NCI-H226 (cell line): Measurements from ENCODE around the gene PHLDA2.
"Not testable (repeated sequence)": the region's sequence is repeated elsewhere in the genome, so short reads cannot be mapped to it uniquely, and the experiment has no call there.

ENCODE experiments used
- DNase-seq: peaks from one replicate; pipeline ENCODE4 v3.0.0-alpha.2; 2015

Gene PHLDA2

DNA sequence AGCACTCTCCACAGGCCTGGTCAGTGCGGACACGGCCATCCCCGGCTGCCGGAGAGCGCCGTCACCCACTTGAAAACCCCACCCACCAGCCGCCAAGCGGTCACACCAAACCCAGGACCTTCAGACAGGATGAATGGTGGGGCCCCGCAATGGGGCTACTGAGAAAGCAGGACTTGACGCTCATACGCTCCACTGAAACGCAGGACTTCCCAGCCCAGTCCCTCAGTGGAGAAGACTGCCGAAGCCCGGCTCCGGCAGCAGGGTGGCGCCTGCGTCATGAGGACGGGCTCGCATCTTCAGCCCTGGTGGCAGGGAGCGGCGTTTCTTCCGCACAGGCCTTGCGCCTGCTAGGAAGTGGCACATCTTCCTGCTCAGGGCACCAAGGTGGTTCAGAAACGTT, 15.3 kb upstream of the PHLDA2 start:
- no peak for DNase-seq

DNA sequence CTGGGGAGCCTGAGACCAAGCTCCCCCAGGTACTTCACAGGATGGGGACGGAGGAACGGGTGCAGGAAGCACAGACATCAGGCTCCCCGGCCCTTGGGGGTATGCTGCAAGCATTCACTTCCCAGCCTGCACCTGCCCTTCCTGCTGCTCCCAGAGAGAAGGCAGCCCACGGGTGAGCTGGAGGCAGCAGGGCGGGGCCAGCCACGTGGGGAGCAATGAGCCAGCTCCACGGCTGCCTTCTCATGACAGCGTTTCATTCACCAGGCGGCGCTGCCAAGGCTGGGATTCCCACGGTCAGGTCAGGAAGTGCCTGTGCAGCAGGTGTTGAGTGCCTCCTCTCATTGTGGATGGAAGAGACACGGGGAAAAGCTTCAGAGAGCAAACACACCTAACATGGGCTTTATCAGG, 14.5 kb upstream of the PHLDA2 start:
- DNase-seq, result peak; percentile 71

DNA sequence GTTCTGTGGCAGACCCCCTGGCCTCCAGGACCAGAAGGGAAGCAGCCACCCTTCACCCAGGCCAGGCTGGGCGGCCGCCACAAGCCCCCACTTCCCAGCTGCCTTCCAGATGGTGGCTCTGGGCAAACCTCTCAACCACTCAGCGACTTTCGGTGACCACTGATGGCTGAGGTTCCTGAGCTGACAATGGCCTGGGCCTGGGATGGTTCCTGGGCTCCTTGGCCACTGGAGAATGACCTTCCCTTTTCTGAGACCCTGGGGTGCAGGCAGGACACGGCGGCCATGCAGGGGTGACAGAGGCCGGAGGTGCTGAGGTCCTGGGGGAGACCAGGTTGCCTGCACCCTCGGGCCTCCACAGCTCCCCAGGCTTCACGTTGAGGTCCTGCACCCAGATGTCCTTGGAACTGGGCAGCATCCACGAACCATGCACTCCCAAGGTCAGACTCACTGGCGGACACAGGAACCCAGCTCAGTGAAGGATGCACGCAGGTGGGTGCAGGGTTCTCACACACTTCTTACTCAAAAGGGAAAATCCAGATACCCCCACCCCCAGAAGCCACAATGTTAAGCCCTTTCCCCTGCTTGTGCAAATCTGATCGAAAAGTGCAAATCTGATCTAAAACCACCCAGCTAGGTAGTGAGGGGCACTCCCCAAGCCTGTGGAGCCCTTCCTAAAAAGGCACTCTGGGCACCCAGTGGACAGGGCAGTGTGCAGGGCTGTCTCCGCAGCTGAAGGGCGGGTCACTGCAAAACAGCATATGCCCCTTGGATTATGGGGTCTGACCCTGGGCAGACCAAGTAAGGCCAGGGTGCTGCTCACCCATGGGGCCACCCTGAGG, 13.9 kb upstream of the PHLDA2 start:
- DNase-seq, result no peak

DNA sequence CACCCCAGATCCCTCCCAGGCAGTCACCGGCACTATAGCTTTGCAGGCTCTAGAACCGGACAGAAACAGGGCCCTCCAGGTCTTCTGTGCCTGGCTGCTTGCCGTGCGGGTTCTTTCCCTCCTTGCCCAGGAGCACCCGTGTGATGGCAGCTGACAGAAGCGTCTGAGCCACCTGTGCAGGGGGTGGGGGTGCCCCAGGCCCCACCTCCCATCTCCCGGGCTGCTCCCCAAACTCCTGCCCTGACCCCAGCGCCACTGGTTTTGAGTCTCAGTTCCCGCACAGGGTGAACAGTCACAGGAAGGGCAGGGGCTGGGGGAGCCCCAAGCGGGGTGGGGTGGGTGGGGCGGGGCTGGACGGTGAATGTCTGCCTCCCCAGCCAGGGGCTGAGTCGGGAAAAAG, 13.2 kb upstream of the PHLDA2 start:
- DNase-seq, result no peak

DNA sequence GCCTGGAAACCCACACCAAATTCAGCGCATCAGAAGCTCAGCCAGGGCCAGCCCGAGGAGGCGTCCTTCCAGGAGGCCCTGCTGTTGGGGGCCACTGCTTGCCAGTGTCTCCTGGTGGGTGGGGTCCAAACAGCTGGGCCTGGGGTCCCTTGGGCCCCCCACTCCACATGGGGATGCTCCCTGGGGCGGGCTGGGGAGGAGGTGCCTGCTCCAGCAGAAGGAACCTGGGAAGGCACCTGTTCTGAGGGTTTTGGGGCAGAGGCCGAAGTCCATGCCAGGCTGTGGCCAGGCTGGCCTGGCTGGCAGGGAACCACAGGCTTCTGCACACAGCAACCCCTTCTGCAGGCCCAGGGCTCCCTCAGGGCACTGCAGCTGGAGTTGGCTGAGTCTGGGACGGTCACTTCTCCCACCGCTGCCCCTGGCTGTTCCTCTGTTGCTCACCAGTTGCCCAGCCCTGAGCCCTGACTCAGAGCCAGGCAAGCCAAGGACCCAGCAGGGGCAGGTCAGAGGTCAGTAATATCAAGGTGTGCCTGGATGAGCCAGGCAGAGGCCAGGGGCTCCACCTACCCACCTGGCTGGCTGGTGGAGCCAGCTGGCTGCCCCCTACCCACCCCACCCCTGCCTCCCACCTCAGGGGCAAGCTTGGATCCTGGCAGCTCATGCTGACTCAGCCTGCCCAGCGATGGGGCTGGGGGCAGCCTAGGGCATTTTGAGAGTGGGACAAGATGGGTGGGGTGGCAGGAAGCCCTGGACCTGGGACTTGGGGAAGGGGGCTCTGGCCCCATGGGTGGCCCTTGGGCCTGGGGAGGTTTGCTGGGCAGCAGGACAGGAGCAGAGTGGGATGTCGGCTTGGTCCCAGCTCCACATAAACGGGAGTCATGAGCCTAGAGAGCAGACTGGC, 12.0 kb upstream of the PHLDA2 start:
- DNase-seq, result no peak

DNA sequence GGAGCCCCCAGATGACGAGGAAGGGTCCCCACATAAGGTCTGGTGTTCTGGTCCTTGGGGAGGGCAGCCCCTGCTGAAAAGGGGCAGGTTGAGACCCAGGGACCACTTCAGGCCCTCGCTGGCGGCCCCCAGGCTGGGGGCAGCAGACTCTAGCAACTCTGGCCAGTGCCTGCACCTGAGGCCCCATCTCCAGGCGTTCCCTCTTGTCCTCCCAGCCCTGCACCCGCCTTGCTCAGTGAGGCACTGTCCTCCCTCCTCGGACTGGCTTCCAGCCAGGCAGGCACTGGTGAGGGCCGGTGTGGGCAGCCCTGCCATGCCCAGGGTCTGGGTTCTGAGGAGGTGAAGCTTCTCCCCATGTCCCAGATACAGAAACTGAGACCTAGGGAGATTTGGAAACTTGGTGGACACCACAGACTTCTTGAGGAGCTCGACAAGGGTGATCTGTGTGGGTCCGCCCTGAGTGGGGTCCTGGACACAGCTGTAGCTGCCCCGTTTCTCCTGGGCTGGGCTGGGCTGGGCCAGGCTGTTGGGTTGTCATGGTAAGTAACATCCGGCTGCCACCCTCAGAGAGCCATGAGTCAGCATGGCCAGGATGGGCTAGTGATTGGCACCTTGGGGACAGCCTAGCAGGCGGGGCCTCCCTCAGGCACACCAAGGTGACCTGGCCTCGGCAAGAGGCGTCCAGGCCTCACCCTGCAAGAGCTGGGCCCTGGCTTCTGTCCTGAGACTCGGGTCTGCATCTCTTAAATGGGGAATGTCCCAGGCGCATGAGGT, 11.1 kb upstream of the PHLDA2 start:
- DNase-seq, result peak; percentile 37

DNA sequence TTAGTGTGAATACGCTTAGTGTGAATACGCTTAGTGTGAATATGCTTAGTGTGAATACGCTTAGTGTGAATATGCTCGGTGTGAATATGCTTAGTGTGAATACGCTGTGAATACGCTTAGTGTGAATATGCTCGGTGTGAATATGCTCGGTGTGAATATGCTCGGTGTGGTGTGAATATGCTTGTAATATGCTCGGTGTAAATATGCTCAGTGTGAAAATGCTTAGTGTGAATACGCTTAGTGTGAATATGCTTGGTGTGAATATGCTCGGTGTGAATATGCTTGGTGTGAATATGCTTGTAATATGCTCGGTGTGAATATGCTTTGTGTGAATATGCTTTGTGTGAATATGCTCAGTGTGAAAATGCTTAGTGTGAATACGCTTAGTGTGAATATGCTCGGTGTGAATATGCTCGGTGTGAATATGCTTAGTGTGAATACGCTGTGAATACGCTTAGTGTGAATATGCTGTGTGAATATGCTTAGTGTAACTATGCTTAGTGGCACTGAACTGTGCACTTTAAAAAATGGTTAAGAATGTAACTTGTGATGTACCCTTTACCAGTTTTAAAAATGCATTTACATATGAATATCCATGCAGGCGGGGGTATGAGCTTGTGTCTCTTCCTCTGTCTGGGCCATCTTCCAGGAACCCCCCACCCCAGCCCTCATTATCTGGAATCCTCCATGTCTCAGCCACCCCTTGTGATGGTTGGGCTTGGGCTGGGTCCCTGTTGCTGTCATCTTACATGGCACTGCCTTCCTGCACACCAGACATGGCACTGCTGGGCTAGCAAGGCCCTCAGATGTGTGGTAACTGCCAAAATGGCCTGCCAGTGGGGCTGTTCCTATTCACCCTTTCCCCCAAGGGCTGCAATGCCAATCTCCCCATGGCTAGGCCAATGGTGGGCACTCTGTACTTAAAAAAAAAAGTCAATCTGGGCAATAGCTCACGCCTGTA, 9.5 kb upstream of the PHLDA2 start:
- not testable (repeated sequence) for DNase-seq

DNA sequence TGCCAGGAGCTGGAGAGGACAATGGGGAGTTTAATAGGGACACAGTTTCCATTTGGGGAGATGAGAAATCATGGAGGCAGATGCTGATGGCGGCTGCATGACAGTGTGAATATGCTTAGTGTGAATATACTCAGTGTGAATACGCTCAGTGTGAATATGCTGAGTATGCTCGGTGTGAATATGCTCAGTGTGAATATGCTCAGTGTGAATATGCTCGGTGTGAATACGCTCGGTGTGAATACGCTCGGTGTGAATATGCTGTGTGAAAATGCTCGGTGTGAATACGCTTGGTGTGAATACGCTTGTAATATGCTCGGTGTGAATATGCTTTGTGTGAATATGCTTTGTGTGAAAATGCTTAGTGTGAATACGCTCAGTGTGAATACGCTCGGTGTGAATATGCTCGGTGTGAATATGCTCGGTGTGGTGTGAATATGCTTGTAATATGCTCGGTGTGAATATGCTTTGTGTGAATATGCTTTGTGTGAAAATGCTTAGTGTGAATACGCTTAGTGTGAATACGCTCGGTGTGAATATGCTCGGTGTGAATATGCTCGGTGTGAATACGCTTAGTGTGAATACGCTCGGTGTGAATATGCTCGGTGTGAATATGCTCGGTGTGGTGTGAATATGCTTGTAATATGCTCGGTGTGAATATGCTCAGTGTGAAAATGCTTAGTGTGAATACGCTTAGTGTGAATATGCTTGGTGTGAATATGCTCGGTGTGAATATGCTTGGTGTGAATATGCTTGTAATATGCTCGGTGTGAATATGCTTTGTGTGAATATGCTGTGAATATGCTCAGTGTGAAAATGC, 8.6 kb upstream of the PHLDA2 start:
- not testable (repeated sequence) for DNase-seq

DNA sequence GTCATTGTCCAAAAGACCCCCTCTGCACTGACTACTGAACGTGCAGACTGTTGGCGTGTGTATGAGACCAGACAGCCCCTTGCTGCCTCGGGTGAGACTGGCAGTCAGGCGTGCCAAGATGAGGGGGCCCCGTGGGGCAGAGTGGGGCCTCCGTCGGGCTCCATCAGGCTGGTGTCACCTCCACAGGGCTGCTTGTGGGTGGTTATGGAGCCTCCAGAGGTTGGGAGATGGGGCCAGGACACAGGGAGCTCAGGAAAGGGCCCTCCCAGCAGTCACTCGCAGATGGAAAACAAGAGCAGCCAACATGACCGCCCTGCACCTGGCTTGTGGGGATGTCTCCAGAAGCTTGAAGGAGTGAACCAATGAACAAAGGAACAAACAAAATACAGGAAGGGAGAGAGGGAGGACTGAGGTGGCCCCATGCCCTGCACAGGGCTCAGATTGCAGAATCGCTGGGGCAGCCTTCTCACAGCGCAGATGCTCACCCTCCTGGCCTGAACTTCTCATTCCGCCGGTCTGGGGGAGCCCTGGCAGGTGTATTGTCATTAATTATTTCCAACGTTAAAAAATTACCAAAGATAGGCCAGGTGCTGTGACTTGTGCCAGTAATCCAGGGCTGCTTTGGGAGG, 5.5 kb upstream of the PHLDA2 start:
- DNase-seq, result no peak

DNA sequence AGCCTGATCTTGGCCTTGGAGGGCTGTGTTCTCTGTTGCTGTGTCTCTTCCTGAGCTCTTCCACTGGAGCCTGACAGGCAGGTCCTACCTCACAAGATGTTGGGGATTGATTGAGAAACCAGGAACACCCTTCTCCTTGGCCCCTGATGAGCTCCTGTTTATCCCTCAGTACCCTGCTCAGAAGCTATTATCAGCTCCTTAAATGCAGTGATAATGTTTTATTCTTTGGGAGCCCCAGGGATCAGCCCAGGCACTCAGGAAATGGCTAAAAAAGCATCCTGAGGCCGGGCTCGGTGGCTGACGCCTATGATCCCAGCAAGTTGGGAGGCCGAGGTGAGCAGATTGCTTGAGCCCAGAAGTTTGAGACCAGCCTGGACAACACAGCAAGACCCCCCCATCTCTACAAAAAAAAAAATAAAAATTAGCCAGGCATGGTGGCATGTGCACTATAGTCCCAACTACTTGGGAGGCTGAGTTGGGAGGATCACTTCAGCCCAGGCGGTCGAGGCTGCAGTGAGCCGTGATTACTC, 4.9 kb upstream of the PHLDA2 start:
- no peak for DNase-seq

DNA sequence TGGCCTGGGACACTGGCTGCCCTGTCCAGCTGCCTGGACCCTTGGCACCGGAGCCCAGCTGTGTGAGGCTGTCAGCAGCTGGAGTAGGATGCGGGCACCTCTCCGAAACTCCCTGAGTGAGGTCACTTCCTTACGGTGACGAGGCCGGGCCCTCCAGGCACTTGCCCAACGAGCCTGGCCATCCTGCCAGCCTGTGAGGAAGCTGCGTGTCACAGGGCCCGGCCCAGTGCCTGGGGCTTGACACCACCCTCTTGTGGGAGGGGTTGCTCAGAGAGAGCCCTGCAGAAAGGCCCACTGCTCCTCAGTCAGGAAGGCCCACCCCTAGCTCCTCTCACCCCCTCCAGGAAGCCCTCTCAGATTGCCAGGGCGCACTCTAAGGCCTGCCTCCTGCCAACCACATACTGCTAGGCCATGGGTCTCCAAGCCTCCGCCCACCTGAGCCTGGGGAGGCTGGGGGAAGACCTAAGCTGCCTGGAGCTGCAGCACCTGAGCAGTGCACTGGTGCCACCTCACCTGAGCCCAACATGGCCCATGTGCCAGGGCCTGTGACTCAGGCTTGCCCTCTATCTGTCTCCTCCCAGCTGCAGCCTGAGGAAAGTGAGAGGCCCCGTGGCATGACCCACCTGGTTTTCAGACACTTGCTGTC, 4.3 kb upstream of the PHLDA2 start:
- peak; percentile 93 for DNase-seq

DNA sequence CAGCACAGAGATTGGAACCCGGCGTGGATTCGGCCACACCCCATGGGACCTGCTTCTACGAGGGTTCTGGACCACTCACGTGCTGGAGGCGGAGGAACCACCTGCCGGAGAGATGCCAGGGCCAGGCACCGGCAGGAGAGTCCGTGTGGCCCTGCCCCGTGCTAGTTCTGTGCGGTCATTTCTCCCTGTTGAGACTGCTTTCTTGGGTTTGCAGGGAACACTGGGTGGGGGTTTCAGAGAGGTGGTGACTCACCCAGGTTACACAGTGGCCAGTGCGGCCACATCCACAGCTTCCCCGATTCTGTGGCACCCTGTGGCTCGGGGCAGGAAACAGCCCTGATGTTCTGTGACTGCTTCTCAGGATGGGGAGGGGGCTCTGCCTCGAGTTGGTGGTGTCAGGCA, 3.6 kb upstream of the PHLDA2 start:
- DNase-seq, result peak; percentile 50

DNA sequence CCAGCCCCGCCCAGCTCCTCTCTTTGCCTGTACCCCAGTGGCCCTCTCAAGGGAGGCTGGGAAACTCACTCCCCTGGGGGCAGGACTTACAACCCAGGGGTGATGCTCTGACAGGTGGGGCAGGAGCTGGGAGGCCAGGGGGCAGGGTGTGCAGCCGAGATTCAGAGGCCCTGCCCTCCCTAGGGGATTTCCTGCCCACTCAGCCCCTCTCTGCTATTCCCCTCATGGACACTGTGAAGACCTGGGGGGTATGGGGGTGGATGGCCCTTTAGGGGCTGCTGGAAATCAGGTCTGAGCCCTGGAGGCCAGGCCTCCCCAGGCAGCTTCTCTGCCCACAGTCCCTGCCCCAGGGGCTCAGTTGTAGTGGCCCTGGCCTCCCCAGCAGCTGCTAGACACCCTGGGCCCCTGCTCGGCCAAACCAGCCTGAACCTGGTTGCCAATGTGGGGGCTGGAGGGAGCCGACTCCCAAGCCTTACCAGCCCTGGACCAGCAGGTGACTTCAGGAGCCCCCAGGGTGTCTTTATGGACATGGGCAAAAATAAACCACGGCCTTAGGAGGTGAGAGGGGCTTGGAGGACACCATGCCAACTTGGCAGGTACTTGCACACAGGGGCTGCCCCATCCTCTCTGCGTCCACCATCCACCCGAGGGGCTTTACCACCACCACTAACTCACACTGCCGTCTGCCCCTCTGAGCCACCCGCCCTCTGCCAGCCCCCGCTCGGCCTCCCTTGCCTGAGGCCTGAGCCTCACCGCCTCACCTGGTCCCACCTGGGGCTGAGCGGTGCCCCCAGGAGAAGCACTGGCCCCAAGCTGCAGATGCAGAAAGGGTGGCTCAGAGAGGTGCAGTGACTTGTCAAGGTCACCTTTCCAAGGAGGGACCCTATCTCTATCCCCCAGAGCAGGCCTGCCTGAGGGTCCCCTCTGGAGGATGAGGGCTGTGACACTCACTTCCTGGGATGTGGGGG, 2.8 kb upstream of the PHLDA2 start:
- no peak for DNase-seq

DNA sequence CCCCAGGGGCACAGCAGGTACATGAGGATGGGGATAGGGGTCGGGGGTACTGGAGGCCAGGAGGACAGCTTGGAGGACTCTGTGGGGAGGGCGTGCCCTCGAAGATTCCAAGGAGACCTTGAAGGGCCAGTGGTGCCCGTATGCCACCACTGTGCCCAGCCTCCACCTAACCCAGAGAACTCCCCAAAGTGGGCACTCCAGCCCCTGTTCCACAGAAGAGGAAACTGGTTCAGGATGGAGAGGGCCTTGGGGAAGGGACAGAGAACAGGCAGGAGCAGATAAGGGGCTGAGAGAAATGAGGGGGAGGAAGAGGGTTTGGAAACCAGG, 2.2 kb upstream of the PHLDA2 start:
- DNase-seq, result no peak

DNA sequence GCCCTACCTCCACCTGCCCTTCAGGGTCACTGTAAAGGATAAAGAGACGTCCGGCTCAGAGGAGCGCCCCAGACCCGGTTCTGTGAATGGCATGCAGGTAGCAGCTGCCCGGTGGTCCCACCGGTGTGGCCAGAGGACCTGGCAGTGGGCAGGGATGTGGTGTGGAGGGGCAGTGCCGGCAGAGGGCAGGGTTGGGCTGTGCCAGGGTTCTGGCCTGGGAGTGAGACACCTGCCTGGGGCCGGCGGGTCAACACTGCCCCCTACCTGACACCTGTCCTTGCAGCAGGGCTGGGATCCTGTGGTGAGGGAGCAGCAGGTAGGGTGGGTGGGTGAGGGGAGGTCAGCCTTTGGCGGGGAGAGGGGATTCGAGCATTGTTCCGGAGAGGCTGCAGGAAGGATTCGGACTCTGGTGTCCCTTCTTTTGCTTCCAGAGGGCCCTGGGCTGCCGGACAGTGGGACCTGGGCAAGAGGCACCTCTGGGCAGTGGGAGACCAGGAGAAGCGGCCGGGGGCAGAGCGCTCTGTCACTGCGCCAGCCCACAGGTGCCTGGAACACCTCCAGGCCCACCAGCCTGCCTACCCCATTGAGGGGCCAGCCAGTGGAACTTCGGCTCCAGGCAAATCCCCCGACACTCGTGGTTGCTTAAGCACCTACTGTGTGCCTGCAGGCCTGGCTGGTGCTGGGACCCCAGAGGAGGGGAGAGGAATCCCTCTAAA, 1.6 kb upstream of the PHLDA2 start:
- peak; percentile 76 for DNase-seq

DNA sequence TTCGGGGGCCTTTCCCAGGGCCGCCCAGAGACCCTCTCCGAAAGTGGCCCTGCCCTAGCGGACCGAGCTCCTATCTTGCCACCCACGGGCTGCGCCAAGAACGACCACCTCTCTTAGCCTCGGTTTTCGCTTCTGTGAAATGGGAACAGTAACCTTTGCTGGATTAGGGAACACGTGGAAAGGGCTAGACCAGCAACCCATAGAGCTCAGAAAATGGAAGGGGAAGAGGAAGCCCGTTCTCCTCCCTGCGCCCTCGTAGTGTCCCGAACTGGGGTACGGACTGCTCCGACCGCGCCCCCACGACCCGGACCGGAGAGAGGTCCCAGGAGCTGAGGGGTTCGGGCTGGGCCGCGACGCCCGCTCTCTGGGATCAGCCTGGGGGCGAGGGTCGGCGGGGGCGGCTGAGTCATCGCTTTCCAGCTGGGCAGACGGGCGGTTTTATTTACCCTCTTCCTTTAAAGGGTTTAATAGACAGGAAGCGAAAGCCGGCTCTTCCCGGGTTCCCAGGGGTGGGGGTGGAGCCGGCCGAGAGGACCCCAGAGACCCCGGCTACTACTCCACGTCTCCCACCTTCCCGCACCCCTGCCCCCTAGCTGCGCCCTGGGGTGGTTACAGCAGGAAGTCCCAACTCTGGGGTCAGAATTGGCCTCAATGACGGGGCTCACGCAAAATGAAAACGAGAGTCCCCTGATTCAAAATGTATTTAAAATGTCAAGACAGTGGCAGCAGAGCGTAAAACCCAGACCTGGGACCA, 907 bp upstream of the PHLDA2 start:
- DNase-seq, result peak; percentile 37

DNA sequence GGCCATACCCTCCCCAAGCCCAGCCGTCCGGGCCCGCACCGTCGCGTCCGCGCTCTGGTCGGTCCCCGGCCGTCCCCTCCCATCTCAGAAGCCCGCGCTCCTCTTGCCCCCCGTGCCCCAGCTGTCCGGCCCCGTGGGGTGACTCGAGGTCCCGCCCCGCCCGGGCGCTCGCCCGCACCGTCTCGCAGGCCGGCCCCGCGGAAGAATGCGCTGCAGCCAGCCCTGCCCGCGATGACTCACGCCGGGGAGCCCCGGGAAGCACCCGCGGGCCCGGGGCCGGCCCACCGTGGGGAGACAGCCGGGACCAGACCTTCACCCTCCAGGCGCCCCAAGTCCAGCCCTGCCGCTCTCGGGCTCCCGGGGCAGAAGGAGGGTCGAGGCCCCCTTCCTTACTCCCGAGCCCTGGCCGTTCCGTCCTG, 320 bp upstream of the PHLDA2 start:
- peak; percentile 82 for DNase-seq
